OCI-LY3 (cell line): ENCODE data around the gene TM4SF1.

ENCODE experiments used
- CTCF ChIP-seq: fragments of 200-600, 300-600 bp; sonication (generic); IDR thresholded peaks from 2 replicates; pipeline ENCODE4 v1.5.1; 2014; ENCODE audit warnings: antibody characterized with exemption, low read length, low read depth
- EZH2phosphoT487 ChIP-seq: fragments of 200-600 bp; shearing (Covaris generic); IDR thresholded peaks from 2 replicates; pipeline ENCODE4 v1.6.1; 2018; ENCODE audit warnings: antibody characterized with exemption, mixed run types, low read depth

DNA sequence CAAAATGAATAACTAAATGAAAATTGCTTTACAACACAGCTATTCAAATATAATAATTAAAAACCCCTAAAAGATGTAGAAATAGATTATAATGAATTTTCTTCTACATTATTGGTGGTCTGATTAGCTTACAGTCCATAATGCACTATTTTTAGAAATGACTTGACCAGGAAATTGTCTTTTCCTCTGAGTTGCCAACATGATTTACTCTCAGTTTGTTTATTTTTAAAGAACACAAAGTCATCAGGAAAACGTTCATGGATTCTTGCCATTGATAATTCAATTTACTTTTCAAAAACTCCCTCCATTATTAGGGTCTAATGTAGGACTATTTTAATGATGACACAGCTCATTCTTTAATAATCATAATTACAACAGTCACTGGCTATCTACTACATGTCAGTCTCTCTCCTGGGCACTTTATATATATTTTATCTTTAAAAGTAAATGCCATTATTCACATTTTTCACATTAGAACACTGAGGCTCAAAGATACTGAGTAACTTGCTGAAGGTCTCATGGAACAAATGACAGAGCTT is 45.2 kb downstream of the TM4SF1 start:
- TF ChIP-seq CTCF (no peak), EZH2phosphoT487 (no peak)
